Nephron progenitor cell (in vitro differentiated cells): Measurements from ENCODE around the gene USH2A.

Experiments used
- DNase-seq: peaks from one replicate; pipeline ENCODE4 v3.0.0; 2021
- H3K27ac Mint-ChIP-seq: 2 replicates; pipeline ENCODE4 v1.8.0; 2021; ENCODE audit warnings: mild to moderate bottlenecking, moderate library complexity, mixed read lengths
- H3K27me3 Mint-ChIP-seq: 2 replicates; pipeline ENCODE4 v1.8.0; 2021; ENCODE audit warnings: mild to moderate bottlenecking, low read depth, mixed read lengths; ENCODE audit not compliant: poor library complexity
- H3K36me3 Mint-ChIP-seq: 2 replicates; pipeline ENCODE4 v1.8.0; 2021; ENCODE audit warnings: low read depth, mixed read lengths
- H3K4me1 Mint-ChIP-seq: 2 replicates; pipeline ENCODE4 v1.8.0; 2021; ENCODE audit warnings: mixed read lengths
- H3K4me3 Mint-ChIP-seq: 2 replicates; pipeline ENCODE4 v1.8.0; 2021; ENCODE audit warnings: mild to moderate bottlenecking, moderate library complexity, mixed read lengths
- H3K9me3 Mint-ChIP-seq: 2 replicates; pipeline ENCODE4 v1.8.0; 2021; ENCODE audit warnings: mild to moderate bottlenecking, moderate library complexity, mixed read lengths
- TF ChIP-seq, protein P1 (sequence below): fragments of 200-600 bp; sonication (generic); IDR thresholded peaks from 2 replicates; pipeline ENCODE4 v1.5.0; 2021; ENCODE audit warnings: antibody characterized with exemption

The USH2A gene

DNA sequence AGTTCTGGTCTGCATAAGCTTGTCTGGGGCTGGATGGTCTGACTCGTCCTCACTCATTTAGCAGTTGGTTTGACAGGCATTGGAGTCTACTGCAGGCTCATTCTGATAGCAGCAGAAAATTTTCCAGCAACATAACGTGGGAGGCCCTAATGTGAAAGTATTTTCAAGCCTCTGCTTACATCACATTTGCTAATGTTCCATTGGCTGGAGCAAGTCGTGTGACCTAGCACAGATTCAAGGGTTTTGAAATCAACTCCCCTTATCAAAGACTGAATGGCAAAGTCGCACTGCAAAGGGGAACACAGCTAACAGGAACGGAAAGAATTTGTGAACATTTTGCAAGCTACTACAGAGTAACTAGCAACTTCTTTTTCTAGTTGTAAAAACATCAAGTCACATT, 2.3 kb upstream of the USH2A start:
- no peak for DNase-seq
- Mint-ChIP-seq H3K4me1 (peaks cover 6% of the 10 kb centered on the region), H3K27me3 (no peaks in the 10 kb centered on the region), H3K27ac (no peak overlapping the region), H3K9me3 (no peaks in the 10 kb centered on the region), H3K4me3 (no peak overlapping the region), H3K36me3 (no peaks in the 10 kb centered on the region)
- TF ChIP-seq, protein P1, sequence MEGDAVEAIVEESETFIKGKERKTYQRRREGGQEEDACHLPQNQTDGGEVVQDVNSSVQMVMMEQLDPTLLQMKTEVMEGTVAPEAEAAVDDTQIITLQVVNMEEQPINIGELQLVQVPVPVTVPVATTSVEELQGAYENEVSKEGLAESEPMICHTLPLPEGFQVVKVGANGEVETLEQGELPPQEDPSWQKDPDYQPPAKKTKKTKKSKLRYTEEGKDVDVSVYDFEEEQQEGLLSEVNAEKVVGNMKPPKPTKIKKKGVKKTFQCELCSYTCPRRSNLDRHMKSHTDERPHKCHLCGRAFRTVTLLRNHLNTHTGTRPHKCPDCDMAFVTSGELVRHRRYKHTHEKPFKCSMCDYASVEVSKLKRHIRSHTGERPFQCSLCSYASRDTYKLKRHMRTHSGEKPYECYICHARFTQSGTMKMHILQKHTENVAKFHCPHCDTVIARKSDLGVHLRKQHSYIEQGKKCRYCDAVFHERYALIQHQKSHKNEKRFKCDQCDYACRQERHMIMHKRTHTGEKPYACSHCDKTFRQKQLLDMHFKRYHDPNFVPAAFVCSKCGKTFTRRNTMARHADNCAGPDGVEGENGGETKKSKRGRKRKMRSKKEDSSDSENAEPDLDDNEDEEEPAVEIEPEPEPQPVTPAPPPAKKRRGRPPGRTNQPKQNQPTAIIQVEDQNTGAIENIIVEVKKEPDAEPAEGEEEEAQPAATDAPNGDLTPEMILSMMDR: no peak

DNA sequence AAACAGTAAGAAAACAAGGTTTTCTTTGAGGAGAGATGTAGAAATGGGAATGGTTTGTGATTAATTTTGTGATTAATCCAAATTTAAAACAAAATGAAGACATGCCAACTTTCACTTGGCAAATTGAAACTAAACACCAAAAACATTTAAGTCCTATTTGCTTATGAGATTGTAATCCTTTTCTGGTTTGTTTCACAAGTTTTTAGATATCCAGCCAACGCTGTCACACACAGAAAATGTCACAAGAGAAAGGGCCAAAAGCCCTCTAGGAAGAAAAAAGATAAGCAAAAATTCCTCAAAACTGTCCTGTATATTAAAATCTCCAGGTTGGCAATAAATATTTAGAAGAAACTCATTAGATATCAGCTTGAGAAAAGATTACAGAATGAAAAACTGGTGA, 2.5 kb downstream of the USH2A start:
- Mint-ChIP-seq H3K9me3 (no peaks in the 10 kb centered on the region), H3K27me3 (no peaks in the 10 kb centered on the region), H3K4me3 (no peak overlapping the region), H3K36me3 (no peaks in the 10 kb centered on the region), H3K4me1 (peaks cover 5% of the 10 kb centered on the region), H3K27ac (no peak overlapping the region)
- TF ChIP-seq, protein P1: no peak
- no peak for DNase-seq

DNA sequence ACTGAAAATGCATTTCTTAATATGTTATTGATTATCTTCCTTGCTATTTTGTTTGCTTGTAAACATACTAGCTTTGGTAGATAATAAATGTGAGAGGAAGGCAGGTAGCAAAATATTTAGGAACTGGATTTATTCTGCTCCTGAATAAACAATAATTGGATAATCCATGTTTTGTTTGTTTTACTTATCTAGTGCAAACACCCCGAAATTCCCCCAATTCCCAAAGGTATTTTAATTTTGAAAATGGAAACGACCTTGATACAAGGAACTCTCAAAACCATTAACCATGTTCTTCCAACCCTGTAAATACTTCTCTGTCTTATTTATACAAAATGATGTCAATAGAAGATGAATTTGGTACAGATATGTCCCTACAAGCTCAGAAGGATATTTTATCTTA, 3.0 kb downstream of the USH2A start:
- Mint-ChIP-seq H3K4me3 (no peak overlapping the region), H3K27me3 (no peaks in the 10 kb centered on the region), H3K9me3 (no peaks in the 10 kb centered on the region), H3K36me3 (no peaks in the 10 kb centered on the region), H3K4me1 (peaks cover 5% of the 10 kb centered on the region), H3K27ac (no peak overlapping the region)
- DNase-seq: no peak
- TF ChIP-seq, protein P1: no peak

DNA sequence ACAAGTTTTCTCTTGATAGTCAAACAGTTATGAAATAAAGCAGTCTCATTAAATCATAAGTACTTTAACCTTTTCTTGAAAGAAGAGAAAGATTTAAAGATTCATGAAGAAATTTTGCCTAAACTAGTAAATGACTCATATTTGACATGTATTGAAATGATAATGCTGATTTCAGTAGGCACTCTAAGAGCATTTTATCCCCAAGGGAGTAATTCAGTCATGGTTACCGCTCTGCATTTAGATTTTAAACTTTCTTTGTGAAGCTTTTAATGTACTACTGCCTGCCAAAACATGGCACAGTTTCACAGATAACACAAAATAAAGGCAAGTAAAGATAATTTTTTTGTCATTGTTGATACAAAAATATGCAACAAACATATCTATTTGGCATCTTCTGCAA, 6.8 kb downstream of the USH2A start:
- DNase-seq: no peak
- H3K27me3 Mint-ChIP-seq: no peaks in the 10 kb centered on the region
- TF ChIP-seq, protein P1: no peak
- no peak overlapping the region for H3K4me3 Mint-ChIP-seq
- no peaks in the 10 kb centered on the region for H3K9me3 Mint-ChIP-seq
- no peak overlapping the region for H3K27ac Mint-ChIP-seq
- no peaks in the 10 kb centered on the region for H3K4me1 Mint-ChIP-seq
- no peaks in the 10 kb centered on the region for H3K36me3 Mint-ChIP-seq

DNA sequence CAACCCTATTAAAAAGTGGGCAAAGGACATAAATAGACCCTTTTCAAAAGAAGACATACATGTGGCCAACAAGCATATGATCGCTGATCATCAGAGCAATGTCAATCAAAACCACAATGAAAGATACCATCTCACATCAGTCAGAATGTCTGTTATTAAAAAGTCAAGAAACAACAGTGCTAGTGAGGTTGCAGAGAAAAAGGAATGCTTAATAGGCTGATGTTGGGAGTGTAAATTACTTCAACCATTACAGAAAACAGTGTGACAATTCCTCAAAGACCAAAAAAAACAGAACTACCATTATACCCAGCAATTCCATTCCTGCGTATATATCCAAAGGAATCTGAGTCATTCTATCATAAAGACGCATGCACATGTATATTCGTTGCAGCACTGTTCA, 13.2 kb downstream of the USH2A start:
- H3K4me1 Mint-ChIP-seq: no peaks in the 10 kb centered on the region
- TF ChIP-seq, protein P1: no peak

DNA sequence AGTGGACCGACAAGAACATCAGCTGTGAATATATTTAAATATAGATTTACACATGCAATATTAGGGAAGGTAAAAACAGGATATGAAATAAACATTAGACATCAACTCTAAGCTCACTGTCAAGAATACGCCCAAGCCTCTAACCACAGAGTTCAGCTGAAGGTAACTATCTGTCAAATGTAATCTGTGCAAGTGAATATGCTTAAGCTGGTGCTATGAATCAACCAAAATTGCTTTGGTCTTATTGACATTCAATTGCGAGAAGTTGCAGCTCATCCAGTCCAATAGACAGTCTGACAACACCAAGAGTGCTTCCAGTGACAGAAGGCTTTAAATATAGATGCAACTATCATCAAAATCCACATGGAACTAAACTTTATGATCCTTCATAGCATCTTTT, 32.3 kb downstream of the USH2A start:
- TF ChIP-seq, protein P1: no peak
- no peak overlapping the region for H3K4me3 Mint-ChIP-seq
- no peaks in the 10 kb centered on the region for H3K36me3 Mint-ChIP-seq
- no peaks in the 10 kb centered on the region for H3K27me3 Mint-ChIP-seq
- peaks cover 5% of the 10 kb centered on the region for H3K4me1 Mint-ChIP-seq
- no peaks in the 10 kb centered on the region for H3K9me3 Mint-ChIP-seq
- H3K27ac Mint-ChIP-seq: no peak overlapping the region
- DNase-seq: no peak

More for the DNA sequence above, 13.2 kb downstream of the USH2A start:
- Mint-ChIP-seq H3K27ac (no peak overlapping the region), H3K4me3 (no peak overlapping the region), H3K27me3 (no peaks in the 10 kb centered on the region), H3K9me3 (no peaks in the 10 kb centered on the region), H3K36me3 (no peaks in the 10 kb centered on the region)
- no peak for DNase-seq
